Endothelial cell of umbilical vein (primary cell): Measurements from ENCODE around the gene HVCN1. TPM values are rescaled to one million over a fixed set of nuclear protein-coding genes. Genes with fewer than 3 reads are reported as not detected.

Source experiments
- BruUV-seq: library from RNA; stranded (reverse); fragments of 400-500 nt; replicated peaks from 2 replicates; lab custom pipeline; 2021; lab: Mats Ljungman, UMichigan
- CTCF ChIA-PET: fragments of 300-600, 350-600 bp; sonication (Branson Sonifier 250); formaldehyde crosslinking; loops from one replicate; lab custom pipeline; 2021; ENCODE audit warnings: antibody characterized with exemption, inconsistent platforms; lab: Charles Lee
- POLR2A ChIA-PET: fragments of 300-600, 350-600 bp; sonication (Branson Sonifier 250); formaldehyde crosslinking; loops from one replicate; lab custom pipeline; 2021; ENCODE audit warnings: antibody characterized with exemption, inconsistent platforms; lab: Charles Lee
- DNase-seq: peaks from one replicate; pipeline ENCODE4 v3.0.0-alpha.2; 2011; ENCODE audit warnings: low read depth, low spot score
- FAIRE-seq: peaks from 2 replicates; lab custom pipeline; 2011; peaks lifted over from hg19 to GRCh38; lab: Jason Lieb, UNC
- H2AFZ ChIP-seq: 2 replicates; pipeline ENCODE4 v1.6.0; 2012; ENCODE audit warnings: low read depth, low read length, control low read depth, inconsistent platforms
- H3K27ac ChIP-seq: 2 replicates; pipeline ENCODE4 v1.5.1; 2011; ENCODE audit warnings: low read depth, mild to moderate bottlenecking, control low read depth, low read length, moderate library complexity; ENCODE audit not compliant: insufficient read depth
- H3K27me3 ChIP-seq, 2 experiments: 2 replicates each; pipeline versions ENCODE4 v1.6.0 to v1.6.1; 2011; ENCODE audit warnings: low read length in 2 of 2, mixed read lengths in 1 of 2; ENCODE audit not compliant: control insufficient read depth in 2 of 2, insufficient read depth in 2 of 2
- H3K36me3 ChIP-seq, 2 experiments: 2 replicates in 1 of 2; 3 replicates in 1 of 2; pipeline ENCODE4 v1.5.1; 2011; ENCODE audit warnings: low read length in 2 of 2, mild to moderate bottlenecking in 1 of 2, moderate library complexity in 1 of 2; ENCODE audit not compliant: control insufficient read depth in 2 of 2, insufficient read depth in 2 of 2; ENCODE audit errors: extremely low read depth in 1 of 2
- H3K4me1 ChIP-seq: 3 replicates; pipeline ENCODE4 v1.5.1; 2011; ENCODE audit warnings: mild to moderate bottlenecking, low read length; ENCODE audit not compliant: control insufficient read depth, insufficient read depth; ENCODE audit errors: extremely low read depth
- H3K4me2 ChIP-seq: 2 replicates; pipeline ENCODE4 v1.6.1; 2011; ENCODE audit warnings: low read length, control low read depth, mixed read lengths; ENCODE audit not compliant: insufficient read depth
- H3K4me3 ChIP-seq, 3 experiments: fragments of 200-600 bp in 1 of 3; sonication (generic), shearing (Covaris generic) in 1 of 3; replicated peaks in 1 of 3; 2 replicates each; pipeline ENCODE4 v1.5.1; 2011 to 2016; ENCODE audit warnings: control low read depth in 3 of 3, low read length in 3 of 3, mild to moderate bottlenecking in 2 of 3, inconsistent platforms in 1 of 3, low read depth in 1 of 3, moderate library complexity in 1 of 3; ENCODE audit not compliant: insufficient read depth in 1 of 3
- H3K79me2 ChIP-seq: 2 replicates; pipeline ENCODE4 v1.6.0; 2012; ENCODE audit warnings: low read length, inconsistent platforms; ENCODE audit not compliant: control insufficient read depth, insufficient read depth
- H3K9ac ChIP-seq: replicated peaks from 2 replicates; pipeline ENCODE3; 2011; ENCODE audit warnings: low read length, control low read depth; ENCODE audit not compliant: insufficient read depth; ENCODE audit errors: extremely low read depth
- H3K9me1 ChIP-seq: replicated peaks from 3 replicates; pipeline ENCODE4 v1.6.0; 2011; ENCODE audit warnings: mild to moderate bottlenecking, low read length; ENCODE audit not compliant: control insufficient read depth, insufficient read depth; ENCODE audit errors: extremely low read depth
- H3K9me3 ChIP-seq: replicated peaks from 2 replicates; pipeline ENCODE4 v1.5.1; 2012; ENCODE audit warnings: low read length, inconsistent platforms; ENCODE audit not compliant: control insufficient read depth, insufficient read depth
- H4K20me1 ChIP-seq: replicated peaks from 2 replicates; pipeline ENCODE3; 2011; ENCODE audit warnings: mild to moderate bottlenecking, low read length; ENCODE audit not compliant: control insufficient read depth, insufficient read depth; ENCODE audit errors: extremely low read depth
- EZH2 ChIP-seq: IDR thresholded peaks from 2 replicates; pipeline ENCODE4 v1.6.1; 2012; ENCODE audit warnings: borderline replicate concordance, low read depth, mild to moderate bottlenecking, moderate library complexity, low read length, inconsistent platforms; ENCODE audit not compliant: severe bottlenecking
- FOS ChIP-seq: IDR thresholded peaks from 2 replicates; pipeline ENCODE4 v1.6.1; 2011; ENCODE audit warnings: mild to moderate bottlenecking, low read length, moderate library complexity, borderline replicate concordance; ENCODE audit not compliant: insufficient read depth
- GATA2 ChIP-seq: IDR thresholded peaks from 2 replicates; pipeline ENCODE4 v1.7.0; 2011; ENCODE audit warnings: low read depth, mild to moderate bottlenecking, moderate library complexity, mixed read lengths, low read length; ENCODE audit not compliant: insufficient read length, insufficient read depth
- JUN ChIP-seq: IDR thresholded peaks from 2 replicates; pipeline ENCODE4 v1.6.1; 2011; ENCODE audit warnings: borderline replicate concordance, low read depth; ENCODE audit not compliant: insufficient read length, insufficient read depth
- MYC ChIP-seq: IDR thresholded peaks from one replicate; pipeline ENCODE4 v1.6.1; 2011; ENCODE audit warnings: mild to moderate bottlenecking, low read depth, low read length
- POLR2A ChIP-seq: IDR thresholded peaks from 2 replicates; pipeline ENCODE4 v1.6.1; 2012; ENCODE audit warnings: low read depth, mild to moderate bottlenecking, control low read depth, low read length
- POLR2AphosphoS5 ChIP-seq: IDR thresholded peaks from 2 replicates; pipeline ENCODE4 v1.6.1; 2012; ENCODE audit warnings: low read depth, mild to moderate bottlenecking, control low read depth, low read length, moderate library complexity; ENCODE audit not compliant: insufficient read depth
- dilution Hi-C: fragments of 300-500 bp; cut with MboI; formaldehyde crosslinking; loops from one replicate; pipeline ENCODE4 v1.15.0; 2019; ENCODE audit warnings: low sequenced_read_pairs; ENCODE audit not compliant: extremely low pct_ligation_motif_present
- intact Hi-C: fragments of 100-400 bp; cut with micrococcal nuclease; formaldehyde crosslinking; loops from one replicate; pipeline ENCODE4 v1.10.0; 2022
- polyA plus RNA-seq, 4 experiments: library from polyadenylated mRNA; depleted of rRNA in 3 of 4; stranded (reverse) in 3 of 4; unstranded in 1 of 4; fragments of >200 nt; gene quantifications; 2 replicates each; pipeline versions ENCODE4 v1.2.1 to v1.2.3, GENCODE V29; 2011 to 2012; ENCODE audit warnings: missing spikeins in 1 of 4
- total RNA-seq: library from RNA; stranded (reverse); gene quantifications from 2 replicates; pipeline ENCODE4 v1.2.3, GENCODE V29; 2021
- TF ChIP-seq, protein P1 (sequence below), 2 donors: IDR thresholded peaks; 1 replicate in 1 of 2; 2 replicates in 1 of 2; pipeline ENCODE4 v1.5.1; 2011; ENCODE audit warnings: low read length in 2 of 2, mild to moderate bottlenecking in 2 of 2, moderate library complexity in 2 of 2, control low read depth in 1 of 2, inconsistent platforms in 1 of 2, low read depth in 1 of 2; ENCODE audit not compliant: insufficient read depth in 1 of 2; ENCODE audit errors: extremely low read depth in 1 of 2
- TF ChIP-seq, protein P2 (sequence below): IDR thresholded peaks from 2 replicates; pipeline ENCODE4 v1.6.1; 2011; ENCODE audit not compliant: insufficient read depth, insufficient read length

Gene HVCN1
- total and polyA plus RNA-seq, 2 donors (not counting 3 experiments of a cell fraction or from before 2014, with no cell fraction given), result 3.7 to 8.4 TPM

DNA sequence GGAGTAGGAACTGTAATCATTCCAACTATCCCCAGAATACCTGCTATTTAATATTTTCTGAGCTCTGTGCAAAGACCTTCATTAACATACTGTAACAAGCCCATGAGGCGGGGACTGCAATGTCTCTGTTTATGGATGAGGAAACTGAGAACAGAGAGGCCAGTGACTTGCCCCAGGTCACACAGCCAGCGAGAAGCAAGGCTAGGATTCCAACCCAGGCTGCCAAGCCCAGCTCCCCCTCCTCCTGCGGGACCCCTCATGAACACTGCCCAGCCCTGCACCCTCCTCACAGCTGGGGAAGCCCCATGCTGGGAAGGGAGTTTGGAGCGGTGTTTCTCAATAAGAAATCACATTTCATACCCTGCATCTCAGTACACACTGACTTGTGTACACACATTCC, 10.9 kb downstream of the HVCN1 start:
- H3K4me2 ChIP-seq, result no peak overlapping the region
- no peaks in the 10 kb centered on the region for H4K20me1 ChIP-seq
- H3K36me3 ChIP-seq, result no peaks in the 10 kb centered on the region
- FAIRE-seq, result no peak
- BruUV-seq, result no TSS peak
- H3K9me1 ChIP-seq, result no peaks in the 10 kb centered on the region
- no peak overlapping the region for H3K27ac ChIP-seq
- POLR2A ChIA-PET, result no interaction called here
- H3K79me2 ChIP-seq, result no peaks in the 10 kb centered on the region
- intact Hi-C loops, result no loop called here
- TF ChIP-seq EZH2 (no peak), POLR2AphosphoS5 (no peak), JUN (no peak), GATA2 (no peak), POLR2A (no peak), MYC (no peak), FOS (no peak)
- TF ChIP-seq, protein P1, sequence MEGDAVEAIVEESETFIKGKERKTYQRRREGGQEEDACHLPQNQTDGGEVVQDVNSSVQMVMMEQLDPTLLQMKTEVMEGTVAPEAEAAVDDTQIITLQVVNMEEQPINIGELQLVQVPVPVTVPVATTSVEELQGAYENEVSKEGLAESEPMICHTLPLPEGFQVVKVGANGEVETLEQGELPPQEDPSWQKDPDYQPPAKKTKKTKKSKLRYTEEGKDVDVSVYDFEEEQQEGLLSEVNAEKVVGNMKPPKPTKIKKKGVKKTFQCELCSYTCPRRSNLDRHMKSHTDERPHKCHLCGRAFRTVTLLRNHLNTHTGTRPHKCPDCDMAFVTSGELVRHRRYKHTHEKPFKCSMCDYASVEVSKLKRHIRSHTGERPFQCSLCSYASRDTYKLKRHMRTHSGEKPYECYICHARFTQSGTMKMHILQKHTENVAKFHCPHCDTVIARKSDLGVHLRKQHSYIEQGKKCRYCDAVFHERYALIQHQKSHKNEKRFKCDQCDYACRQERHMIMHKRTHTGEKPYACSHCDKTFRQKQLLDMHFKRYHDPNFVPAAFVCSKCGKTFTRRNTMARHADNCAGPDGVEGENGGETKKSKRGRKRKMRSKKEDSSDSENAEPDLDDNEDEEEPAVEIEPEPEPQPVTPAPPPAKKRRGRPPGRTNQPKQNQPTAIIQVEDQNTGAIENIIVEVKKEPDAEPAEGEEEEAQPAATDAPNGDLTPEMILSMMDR (IDR thresholded peaks at IDR 0.05; ENCODE audit: extremely low read depth in 1 of 2, insufficient read depth in 1 of 2, low read depth in 1 of 2, low read length in 2 of 2), result no peak
- TF ChIP-seq, protein P2, sequence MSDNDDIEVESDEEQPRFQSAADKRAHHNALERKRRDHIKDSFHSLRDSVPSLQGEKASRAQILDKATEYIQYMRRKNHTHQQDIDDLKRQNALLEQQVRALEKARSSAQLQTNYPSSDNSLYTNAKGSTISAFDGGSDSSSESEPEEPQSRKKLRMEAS, result no peak
- no peaks in the 10 kb centered on the region for H3K27me3 ChIP-seq
- no peaks in the 10 kb centered on the region for H3K9me3 ChIP-seq
- no peaks in the 10 kb centered on the region for H3K4me1 ChIP-seq
- no peak overlapping the region for H3K9ac ChIP-seq
- DNase-seq, result no peak
- dilution Hi-C loops, result no loop called here
- H2AFZ ChIP-seq, result no peak overlapping the region
- no peak overlapping the region for H3K4me3 ChIP-seq
- CTCF ChIA-PET, result no interaction called here
